GM06990 (cell line): ENCODE measurements around the gene EPHA10.
"Not testable (repeated sequence)": the region's sequence is repeated elsewhere in the genome, so short reads cannot be mapped to it uniquely, and the experiment has no call there.

Experiments
- DNase-seq: peaks from one replicate; pipeline ENCODE4 v3.0.0-alpha.2; 2011; ENCODE audit not compliant: insufficient read length; ENCODE audit errors: extremely low read depth
- H3K27me3 ChIP-seq: replicated peaks from 2 replicates; pipeline ENCODE4 v1.6.0; 2011; ENCODE audit warnings: low read length; ENCODE audit not compliant: control insufficient read depth, insufficient read depth
- H3K36me3 ChIP-seq: 2 replicates; pipeline ENCODE4 v1.5.1; 2011; ENCODE audit warnings: low read length; ENCODE audit not compliant: control insufficient read depth, insufficient read depth
- H3K4me3 ChIP-seq: replicated peaks from 2 replicates; pipeline ENCODE4 v1.5.1; 2011; ENCODE audit warnings: low read depth, mild to moderate bottlenecking, control low read depth, low read length
- TF ChIP-seq, protein P1 (sequence below): IDR thresholded peaks from 2 replicates; pipeline ENCODE4 v1.5.1; 2011; ENCODE audit warnings: low read length, control low read depth, mild to moderate bottlenecking, inconsistent platforms; ENCODE audit not compliant: insufficient read depth, poor library complexity, severe bottlenecking

EPHA10 gene

GRCh38 chr1:37697090-37697489 lies 67.8 kb downstream of the EPHA10 start:
- TF ChIP-seq, protein P1, sequence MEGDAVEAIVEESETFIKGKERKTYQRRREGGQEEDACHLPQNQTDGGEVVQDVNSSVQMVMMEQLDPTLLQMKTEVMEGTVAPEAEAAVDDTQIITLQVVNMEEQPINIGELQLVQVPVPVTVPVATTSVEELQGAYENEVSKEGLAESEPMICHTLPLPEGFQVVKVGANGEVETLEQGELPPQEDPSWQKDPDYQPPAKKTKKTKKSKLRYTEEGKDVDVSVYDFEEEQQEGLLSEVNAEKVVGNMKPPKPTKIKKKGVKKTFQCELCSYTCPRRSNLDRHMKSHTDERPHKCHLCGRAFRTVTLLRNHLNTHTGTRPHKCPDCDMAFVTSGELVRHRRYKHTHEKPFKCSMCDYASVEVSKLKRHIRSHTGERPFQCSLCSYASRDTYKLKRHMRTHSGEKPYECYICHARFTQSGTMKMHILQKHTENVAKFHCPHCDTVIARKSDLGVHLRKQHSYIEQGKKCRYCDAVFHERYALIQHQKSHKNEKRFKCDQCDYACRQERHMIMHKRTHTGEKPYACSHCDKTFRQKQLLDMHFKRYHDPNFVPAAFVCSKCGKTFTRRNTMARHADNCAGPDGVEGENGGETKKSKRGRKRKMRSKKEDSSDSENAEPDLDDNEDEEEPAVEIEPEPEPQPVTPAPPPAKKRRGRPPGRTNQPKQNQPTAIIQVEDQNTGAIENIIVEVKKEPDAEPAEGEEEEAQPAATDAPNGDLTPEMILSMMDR: no peak
- no peak for DNase-seq

DNA sequence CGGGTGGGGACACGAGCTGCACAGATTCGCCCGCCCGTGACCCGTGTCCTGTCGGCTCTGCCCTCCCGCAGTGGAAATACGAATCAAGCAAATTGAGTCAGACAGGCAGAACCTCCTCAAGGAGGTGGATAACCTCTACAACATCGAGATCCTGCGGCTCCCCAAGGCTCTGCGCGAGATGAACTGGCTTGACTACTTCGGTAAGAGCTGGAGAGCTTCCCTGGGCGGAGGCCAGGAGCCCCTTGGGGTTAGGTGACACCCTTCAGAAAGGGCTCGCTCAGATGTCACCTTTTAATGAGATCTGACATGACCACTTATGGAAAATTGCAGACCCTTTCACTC lies 72.1 kb downstream of the EPHA10 start:
- no peak for DNase-seq
- no peaks in the 10 kb centered on the region for H3K27me3 ChIP-seq
- peak overlapping the region; percentile 99 for H3K4me3 ChIP-seq
- no peaks in the 10 kb centered on the region; the same call in none of the 2 replicates for H3K36me3 ChIP-seq
- TF ChIP-seq, protein P1: no peak

More at GRCh38 chr1:37697090-37697489, 67.8 kb downstream of the EPHA10 start:
- peaks cover 13% of the 10 kb centered on the region for H3K36me3 ChIP-seq
- H3K27me3 ChIP-seq: no peaks in the 10 kb centered on the region
- no peak overlapping the region for H3K4me3 ChIP-seq

DNA sequence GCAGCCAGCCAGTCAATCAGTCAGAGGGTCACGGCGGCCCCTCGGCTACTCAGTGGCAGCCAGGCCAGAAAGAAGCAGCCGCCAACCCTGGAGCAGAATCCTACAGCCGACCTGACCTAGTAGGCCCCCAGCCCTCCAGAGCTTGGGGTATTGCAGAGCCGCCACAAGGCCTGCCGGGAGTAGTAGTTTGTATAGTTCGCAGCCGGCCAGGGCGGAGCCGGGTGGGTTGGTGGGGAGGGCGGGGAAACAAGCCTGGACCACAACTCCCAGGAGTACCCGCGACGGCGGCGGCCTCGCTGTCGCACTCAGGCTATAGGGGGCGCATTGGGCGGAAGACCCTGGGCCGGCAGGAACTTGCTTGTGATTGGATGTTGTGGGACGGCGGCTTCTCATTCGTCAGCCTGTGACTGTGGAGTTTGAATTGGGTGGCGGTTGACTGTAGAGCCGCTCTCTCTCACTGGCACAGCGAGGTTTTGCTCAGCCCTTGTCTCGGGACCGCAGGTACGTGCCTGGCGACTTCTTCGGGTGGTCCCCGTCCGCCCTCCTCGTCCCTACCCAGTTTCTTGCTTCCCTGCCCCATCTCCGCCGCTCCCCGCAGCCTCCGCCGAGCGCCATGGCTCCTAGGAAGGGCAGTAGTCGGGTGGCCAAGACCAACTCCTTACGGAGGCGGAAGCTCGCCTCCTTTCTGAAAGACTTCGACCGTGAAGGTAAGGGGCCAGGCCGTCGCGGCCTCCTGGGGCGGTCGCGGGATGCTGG lies 72.7 kb downstream of the EPHA10 start, which contains the start of gene CDCA8:
TSS of gene CDCA8 (plus strand) at position 439 of the 756 bp plus-strand sequence. CDS start at position 614, 175 bp downstream.
- H3K4me3 ChIP-seq: peak within 1 kb of the TSS; percentile 99
- TF ChIP-seq, protein P1: peak; percentile 77
- no peaks in the 10 kb centered on the region for H3K27me3 ChIP-seq
- peak; percentile 99 for DNase-seq
- H3K36me3 ChIP-seq: peaks cover 2% of the 10 kb centered on the region; the same call in 1 of the 2 replicates

DNA sequence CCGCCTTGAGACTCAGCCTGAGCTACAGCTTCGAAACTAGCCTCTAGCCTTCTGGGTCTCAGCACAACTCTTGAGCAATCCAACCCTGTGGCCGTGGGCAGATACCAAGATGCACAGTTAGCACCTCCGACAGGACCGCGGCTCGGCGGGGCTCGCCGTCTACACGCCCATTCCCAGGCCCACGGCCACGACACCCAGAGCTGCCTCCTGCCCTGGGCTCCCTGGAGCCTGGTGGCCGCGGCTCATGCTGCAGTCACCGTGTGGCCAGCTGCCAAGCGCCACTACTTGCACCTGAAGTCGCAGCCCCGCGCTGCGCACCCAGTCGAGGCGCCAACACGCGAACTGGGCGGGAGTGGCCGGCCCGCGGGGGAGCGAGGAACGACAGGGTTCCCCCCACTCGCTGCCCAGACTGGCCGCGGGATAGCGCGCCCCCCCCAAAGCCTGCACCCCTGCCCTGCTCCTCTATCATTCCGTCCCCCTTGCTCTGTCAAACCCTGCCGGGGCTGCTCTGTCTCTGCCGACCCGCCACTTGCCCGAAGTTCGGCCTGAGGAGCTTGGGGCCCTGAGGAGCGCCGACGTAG lies 73.3 kb downstream of the EPHA10 start:
- no peak for DNase-seq
- TF ChIP-seq, protein P1: no peak
- Histone ChIP-seq H3K36me3 (peaks cover 2% of the 10 kb centered on the region), H3K4me3 (peak overlapping the region; percentile 99), H3K27me3 (no peaks in the 10 kb centered on the region)

- TF ChIP-seq, protein P1: no peak
- Histone ChIP-seq H3K36me3 (peaks cover 9% of the 10 kb centered on the region), H3K4me3 (peak overlapping the region; percentile 90), H3K27me3 (no peaks in the 10 kb centered on the region)
- no peak for DNase-seq
Observed at GRCh38 chr1:37688926-37689325, 76.0 kb downstream of the EPHA10 start.

DNA sequence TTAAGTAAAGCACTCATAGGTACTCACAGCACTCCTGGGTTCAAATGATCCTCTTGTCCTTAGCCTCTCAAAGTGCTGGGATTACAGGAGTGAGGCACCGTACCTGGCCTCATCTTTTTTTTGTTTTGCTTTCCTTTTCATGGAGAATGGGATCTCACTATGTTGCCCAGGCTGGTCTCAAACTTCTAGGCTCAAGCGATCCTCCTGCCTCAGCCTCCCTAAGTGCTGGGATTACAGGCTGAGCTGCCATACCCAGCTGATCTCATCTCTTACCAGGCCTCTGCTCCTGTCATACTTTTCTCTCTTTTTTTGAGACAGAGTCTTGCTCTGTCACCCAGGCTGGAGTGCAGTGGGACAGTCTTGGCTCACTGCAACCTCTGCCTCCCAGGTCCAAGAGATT lies 77.2 kb downstream of the EPHA10 start:
- not testable (repeated sequence) for H3K36me3 ChIP-seq, H3K27me3 ChIP-seq, DNase-seq, H3K4me3 ChIP-seq
